Amygdala (tissue), 56 donors: ENCODE data around the gene ASPHD1.
A peak's percentile ranks its signal among the peaks of the same experiment; 100 is the strongest.
"Not testable (repeated sequence)": the region's sequence is repeated elsewhere in the genome, so short reads cannot be mapped to it uniquely, and the experiment has no call there.

Experiments used
- DNase-seq, 56 donors: peaks; one replicate each; lab custom pipeline; 2025; lab: John Stamatoyannopoulos, UW

The ASPHD1 gene

DNA sequence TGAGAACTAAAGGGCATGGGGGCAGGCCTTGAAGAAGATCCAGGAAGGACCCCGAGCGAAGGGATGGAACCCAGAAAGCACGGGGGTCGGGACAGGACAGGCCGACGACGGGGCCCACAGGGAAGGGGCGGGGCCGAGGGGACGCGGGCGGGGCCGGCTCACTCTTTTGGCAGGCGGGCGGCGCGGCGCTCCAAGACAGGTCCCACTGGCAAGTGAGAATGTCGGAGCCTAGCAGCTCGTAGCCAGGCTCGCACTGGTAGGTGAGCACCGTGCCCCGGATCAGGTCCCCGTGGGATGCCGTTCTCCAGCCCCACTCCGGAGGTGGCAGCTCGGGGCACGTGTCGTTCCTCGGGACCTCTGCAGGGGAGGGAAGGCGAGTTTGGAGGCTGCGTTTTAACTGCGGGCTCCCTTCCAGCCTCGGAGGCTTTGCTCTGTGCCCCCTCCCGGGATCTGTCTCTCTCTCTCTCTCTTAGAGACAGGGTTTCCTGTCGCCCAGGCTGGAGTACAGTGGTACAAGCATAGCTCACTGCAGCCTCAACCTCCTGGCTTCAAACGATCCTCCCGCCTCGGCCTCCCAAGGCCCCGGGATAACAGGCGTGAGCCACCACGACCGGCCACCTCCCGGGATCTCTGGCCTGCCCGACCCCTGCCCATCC is 23.6 kb upstream of the ASPHD1 start:
- peak in 1 of 56 donors; percentile 46 for DNase-seq

DNA sequence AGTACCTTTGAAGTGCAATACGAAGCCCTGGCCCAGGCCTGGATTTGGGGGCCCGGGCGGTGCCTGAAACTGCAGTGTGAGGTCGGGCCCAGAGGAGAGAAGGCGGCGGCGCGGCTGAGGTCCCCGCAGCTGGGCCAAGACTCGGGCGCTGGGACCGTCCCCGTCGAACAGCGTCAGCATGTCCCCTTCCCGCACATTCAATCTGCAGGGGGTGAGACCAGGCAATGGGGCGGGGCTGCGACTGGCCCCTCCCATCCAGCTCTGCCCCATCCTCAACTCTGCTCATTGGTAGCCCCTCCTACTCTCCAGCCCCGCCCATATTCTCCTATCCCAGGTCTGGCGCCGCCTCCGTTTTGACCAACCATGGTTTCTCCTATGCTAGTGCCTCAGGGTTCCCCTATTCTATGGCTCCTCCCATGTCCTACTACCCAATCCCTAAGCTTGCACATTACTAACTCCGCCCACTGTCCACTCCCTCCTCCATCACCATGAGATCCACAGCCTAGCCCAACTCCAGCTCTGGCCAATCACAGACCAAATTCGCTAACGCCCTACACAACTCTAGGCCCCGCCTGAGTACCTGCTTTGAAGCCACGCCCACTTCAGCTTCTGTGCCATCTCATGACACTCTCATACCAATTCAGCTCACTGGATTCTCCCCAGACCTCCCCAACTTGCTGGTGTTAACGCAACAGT is 22.9 kb upstream of the ASPHD1 start:
- DNase-seq, result peak in 13 of 56 donors; percentile 4 to 77 (median 25)

DNA sequence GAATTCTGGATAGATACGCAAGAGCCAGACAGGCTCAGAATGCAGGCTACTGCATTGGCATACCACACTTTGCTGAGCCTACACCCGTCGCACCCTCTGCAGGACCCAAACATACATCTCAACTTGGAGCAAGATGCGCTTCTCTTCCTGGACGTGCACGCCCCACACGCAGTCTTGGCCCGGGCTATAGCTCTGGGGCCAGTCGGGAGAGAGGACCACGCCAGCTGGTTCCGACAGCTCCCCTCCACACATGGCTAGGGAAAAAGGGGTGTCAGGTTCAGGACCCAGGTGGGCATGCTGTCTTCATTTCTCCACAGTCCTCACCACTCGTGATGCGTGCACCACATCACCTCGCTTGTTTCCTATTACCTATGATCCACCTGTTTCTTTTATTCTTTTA is 22.1 kb upstream of the ASPHD1 start:
- no peak for DNase-seq

DNA sequence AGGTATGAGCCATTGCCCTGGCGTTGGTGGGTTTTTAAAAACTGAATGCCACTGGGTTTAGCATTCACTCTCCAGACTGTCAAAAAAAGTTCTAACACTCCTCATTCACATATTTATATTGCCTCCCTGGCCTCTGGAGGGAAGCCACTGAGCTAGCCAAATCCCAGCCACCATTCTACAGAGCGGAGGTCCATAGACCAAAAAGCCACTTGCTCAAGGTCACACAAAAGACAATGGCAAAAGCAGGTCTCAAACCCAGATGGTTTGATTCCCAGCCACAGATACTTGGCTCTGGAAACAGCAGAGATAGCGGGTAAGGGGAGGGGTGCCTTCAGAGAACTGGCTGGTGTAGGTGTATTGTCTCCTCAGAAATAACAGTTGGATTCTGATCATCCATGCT is 19.2 kb upstream of the ASPHD1 start:
- no peak for DNase-seq

DNA sequence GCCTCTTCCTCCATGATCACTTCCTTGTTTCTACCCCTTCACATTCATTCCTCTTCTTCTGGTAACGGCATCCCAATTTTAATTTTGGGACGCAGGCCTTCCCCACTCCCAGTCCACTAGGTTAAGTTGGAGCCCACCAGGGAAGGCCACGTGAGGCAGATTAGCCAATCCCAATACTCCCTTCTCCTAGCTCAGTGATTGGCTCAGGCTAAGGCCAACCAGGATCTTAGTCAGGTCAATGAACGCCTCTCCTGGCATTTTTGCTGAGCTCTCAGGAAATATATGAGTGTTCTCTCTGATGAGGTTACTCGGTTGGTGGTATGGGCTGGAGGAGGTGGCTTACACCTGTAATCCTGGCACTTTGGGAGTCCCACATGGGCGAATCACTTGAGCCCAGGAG is 16.3 kb upstream of the ASPHD1 start:
- no peak for DNase-seq

DNA sequence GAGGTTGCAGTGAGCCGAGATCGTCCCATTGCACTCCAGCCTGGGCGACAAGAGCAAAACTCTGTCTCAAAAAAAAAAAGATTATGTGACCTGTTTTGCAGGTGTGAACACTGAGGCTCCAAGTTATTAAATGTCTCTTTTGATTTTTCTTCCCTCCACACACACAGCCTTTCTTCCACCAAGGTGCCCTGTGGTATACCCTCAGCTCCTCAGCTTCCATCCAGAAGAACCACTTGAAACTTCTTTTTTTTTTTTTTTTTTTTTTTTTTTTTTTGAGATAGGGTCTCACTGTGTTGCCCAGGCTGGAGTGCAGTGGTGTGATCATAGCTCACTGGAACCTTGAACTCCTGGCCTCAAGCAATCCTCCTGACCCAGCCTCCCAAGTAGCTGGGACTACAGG is 10.9 kb upstream of the ASPHD1 start:
- not testable (repeated sequence) for DNase-seq

DNA sequence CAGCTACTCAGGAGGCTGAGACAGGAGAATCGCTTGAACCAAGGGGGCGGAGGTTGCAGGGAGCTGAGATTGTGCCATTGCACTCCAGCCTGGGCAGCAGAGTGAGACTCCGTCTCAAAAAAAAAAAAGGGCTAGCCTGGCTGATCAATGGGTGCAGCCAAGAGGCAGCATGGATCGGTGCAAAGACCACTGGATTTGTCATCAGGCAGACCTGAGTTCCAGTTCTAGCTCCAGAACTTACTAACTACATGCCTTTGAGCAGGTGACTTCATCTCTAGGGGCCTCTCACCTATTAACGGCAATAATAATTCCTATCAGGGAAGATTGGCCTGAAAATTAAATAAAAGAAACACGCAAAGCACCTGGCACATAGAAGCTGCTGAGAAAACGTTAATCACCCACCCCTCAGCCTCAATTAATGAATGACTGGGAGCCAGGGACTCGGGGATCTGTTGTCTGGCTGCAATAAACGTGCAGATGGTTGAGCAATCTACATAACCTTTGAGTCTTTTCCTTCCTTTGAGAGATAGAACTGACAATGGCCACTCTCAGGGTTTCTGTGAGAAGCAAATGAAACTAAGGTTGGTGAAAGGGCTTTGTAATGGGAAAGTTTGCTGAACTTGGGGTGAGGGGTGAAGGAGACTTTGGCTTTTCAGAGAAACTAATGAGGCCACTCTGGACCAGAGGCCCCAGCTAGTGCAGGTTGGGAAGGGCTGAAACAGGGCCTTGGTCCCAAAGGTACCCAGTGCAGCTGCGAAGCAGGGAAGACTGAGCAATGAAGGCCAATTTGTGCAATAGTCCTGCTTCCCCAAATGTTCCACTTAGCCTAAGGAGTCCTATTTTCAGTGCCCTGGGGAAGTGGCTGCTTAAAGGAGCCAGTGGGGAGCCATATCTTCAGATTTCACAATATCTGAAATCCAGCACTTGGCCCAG is 8.5 kb upstream of the ASPHD1 start:
- no peak for DNase-seq

DNA sequence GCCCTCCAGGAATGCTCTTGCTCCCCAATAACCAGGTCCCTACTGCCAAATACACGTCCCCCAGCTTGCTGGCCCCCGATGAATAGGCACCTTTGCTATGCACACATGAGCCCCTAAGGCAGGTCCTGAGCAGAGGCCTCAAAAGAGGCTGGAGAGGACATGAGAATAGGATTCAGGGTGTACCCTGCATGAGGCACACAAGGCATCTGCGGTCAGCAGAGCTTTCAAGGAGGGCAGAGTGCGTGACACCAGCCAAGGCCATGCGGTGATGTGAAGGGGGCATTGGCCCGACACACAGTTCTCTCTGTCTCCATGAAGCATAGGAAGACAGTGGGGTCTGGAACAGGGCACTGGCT is 7.9 kb upstream of the ASPHD1 start:
- no peak for DNase-seq

DNA sequence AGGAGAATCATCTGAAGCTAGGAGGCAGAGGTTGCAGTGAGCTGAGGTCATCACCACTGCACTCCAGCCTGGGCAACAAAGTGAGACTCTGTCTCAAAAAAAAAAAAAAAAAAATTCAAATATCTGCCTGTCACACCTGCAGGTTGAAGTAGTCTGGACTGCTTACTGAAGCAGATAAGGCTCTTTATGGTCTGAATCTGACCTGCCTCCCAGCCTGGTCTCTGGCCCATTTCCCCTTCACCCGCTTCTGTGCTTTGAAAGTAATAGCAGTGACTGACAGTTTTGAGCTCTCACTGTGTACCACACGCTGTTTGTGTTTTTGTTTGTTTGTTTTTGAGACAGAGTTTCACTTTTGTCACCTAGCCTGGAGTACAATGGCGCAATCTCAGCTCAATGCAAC is 6.7 kb upstream of the ASPHD1 start:
- no peak for DNase-seq

DNA sequence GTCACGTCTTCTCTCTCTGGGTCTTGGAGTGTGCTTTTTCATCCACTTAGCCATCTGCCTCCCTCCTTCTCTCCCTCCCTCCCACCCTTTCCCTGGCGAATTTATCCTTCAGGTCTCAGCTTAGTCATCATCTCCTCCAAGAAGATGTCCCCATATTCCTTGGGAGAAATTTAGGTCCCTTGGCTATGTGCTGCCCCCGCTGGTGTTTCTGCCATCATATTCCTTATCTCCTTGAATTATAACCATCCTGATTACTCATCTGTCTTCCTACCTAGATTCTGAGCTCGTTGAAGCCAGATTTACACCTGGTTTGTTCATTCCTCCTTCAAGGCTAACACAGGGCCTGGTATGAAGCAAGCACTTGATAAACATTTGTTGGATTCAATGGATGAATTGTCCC is 5.9 kb upstream of the ASPHD1 start:
- no peak for DNase-seq

DNA sequence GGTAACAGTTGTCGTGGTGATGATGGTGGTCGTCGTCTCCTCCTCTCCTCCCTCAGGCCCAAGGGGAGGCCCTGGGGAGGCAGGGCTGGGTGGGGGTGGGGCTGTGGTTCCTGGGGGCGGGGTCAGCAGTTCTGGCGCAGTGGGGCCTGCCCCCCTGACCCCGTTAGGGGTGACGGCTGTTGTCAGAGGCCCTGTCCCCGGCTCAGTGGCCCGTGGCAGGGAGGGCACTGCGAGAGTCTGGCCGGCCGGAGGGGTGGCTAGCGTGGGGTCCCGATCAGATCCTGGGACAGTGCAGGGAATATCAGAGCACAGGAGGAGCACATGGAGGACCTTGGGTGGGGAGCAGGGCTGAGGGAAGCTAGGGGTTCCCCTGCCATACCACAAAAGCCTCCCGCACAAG is 3.4 kb upstream of the ASPHD1 start:
- no peak for DNase-seq

DNA sequence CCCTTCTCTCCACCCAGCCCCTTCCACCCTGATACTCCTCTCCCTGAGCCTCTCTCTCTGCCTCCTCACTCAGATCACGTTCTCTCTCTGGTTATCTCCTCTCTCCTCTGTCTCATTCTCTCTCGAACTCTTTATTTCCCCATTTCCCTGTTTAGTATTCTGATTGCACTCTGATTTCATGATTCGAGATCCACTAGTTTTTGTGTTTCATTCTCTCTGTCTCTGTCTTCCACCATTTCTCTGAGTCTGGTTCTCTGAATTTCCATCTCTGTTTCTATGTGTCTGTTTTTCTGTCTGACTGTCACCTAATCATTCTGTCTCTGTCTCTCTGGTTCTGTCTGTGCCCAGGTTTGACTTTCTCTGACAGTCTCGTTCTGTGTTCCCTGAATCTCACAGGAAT is 3.0 kb upstream of the ASPHD1 start:
- no peak for DNase-seq

DNA sequence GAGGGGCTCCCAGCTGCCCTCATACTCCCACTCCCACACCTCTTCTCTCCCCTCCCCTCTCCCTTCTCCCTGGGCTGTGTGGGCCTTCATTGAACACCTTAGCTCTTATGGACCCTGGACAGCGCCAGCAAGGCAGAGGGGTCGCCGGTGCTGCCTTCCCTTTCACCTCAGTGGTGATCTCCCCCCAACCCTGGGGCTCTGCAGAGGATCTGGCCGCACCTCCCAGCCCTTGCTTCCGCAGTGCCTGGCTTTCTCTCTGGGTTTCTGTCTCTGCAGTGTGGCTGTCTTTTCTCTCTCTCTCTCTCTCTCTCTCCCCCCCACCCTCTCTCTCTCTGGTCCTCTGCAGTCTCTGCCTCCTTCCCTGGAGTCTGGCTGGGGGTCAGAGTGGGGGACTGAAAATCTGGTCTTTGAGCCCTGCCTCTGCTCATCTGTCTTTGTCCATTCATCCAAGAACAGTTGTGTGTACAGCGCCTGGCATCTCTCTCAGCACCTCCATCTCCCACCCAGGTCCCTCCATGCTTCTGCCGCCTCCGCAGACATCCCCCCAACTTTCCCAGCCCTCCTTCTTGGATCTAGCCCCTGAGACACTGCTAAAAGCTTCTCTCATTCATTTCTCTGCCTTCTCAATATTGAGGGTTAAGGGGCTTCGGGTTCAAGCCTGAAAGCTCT is 2.0 kb upstream of the ASPHD1 start:
- no peak for DNase-seq

DNA sequence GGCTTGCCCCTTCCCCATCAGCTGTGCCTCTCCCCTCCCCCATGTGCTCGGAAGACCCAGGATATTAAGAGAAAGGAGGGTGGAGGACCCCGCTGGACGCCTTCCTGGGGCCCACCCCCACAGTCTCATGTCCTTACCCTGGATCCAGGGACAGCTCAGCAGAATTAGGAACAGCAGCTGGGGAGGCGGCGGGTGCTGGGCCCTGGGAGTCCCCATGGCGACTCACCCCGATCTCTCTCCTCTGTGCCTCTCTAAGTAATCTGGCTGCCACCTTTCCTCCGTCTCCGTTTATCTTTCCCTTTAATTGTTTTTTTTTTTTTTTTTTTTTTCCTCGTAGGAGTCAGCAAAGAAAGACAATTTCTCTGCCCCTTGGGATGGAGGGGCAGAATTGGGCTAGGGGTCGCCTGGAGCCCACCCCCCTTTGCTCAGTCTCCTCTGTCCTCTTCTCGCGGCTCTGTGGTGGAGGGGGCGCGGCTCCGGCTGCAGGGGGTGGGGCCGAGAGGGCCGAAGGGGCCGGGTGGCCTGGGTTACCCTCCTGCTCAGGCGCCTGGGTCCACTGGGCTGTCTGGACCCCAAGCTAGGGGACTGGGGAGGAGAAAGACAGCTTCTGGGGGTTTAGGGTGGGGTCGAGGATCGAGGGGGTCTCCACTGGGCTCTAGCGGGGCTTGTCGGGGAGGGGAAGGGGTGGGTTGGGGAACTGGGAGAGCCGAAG is 1.3 kb upstream of the ASPHD1 start:
- DNase-seq, result peak in 3 of 56 donors; percentile 44 to 54 (median 50)

DNA sequence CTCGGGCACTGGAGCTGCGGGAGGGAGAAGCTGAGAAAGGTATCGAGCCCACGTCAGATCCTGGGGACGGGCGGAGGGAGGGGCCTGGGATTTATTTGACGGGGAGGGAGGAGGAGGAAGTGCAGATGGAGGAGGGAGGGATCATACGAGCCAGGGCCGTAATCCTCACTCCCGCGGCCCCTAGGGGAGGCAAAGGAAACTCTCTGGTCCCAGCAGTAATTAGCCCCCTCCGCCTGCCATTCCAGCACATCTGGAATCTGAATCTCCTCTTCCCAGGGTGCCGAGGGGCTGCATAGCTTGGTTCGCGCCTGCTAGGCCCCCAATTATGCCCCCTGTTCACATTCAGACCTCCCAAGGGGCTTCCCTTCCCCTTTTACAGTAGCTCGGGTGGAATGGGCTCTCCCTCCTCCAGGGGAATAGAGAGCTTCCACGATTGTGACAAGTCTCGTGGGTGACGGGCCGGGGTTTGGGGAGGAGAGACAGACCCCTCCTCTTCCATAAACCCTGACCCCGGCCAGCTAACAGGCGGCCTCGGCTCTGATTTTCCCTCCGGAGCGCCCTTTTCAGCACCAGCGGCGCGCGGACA is 679 bp upstream of the ASPHD1 start, which contains the start of gene SEZ6L2:
SEZ6L2 (minus strand) TSS at position 35 of the 586 bp plus-strand sequence. CDS start 531 bp downstream, outside the sequence.
- DNase-seq, result peak in 53 of 56 donors; percentile 23 to 85 (median 65)

DNA sequence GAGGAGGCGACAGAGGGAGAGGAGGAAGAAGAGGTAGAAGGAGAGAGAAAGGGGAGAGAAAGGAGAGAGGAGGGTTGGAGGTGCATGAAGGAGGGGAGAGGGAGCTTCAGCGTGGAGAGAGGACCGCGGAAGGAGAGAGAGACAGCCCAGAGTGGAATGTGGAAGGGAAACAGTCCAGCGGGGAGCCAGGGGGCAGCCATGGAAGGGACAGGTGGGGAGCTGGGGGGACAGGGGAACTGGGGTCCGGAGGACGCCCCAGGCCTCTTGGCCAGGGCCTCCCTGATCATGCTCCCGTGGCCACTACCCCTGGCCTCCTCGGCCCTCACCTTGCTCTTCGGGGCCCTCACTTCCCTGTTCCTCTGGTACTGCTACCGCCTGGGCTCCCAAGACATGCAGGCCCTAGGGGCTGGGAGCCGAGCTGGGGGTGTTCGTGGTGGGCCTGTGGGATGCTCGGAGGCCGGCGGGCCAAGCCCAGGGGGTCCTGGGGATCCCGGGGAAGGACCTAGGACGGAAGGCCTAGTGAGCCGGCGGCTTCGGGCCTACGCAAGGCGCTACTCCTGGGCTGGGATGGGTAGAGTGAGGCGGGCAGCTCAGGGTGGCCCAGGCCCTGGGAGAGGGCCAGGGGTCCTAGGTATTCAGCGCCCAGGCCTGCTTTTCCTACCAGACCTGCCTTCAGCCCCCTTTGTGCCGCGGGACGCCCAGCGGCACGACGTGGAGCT is 759 bp downstream of the ASPHD1 start:
- no peak for DNase-seq

DNA sequence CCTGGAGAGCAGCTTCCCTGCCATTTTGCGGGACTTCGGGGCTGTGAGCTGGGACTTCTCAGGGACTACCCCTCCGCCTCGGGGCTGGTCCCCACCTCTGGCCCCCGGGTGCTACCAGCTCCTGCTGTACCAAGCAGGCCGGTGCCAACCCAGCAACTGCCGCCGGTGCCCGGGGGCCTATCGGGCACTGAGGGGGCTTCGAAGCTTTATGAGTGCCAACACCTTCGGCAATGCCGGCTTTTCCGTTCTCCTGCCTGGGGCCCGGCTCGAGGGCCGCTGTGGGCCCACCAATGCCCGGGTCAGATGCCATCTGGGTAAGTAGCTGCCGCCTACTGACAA is 1.3 kb downstream of the ASPHD1 start:
- no peak for DNase-seq

DNA sequence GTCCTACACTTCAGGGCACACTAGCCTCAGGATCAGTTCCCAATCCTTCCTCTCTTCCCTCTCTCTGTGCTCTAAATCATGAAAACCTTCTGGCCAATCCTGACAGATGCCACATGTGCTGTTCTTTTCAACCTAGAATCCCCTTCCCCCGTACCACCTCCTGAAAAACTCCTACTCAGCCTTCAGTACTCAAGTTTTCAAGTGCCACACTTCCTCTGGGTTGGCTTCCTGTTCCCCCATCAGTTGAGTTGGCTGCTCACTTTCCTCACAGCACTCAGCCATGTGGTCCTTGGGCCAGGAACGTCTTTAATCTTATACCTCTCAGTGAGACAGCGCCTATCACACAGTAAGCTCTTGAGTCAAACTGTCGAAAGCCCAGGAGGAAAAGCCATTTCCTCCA is 3.3 kb downstream of the ASPHD1 start:
- DNase-seq, result no peak

DNA sequence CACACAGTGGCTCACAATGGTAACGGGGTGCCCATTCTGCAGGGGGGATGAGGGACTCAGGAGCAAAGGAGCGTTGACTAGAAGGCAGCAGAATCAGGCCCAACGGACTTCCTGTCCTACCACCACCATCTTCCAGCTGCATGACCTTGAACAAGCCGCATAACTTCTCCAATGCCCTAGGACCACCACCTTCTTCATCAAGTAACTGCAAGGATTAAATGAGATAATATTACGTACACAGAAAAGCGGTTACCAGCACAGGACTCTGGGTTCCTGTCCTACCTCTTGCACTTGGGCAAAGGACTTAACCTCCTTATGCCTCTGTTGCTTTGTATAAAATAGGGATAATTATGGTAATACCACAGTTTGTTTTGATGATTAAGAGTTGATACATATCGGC is 4.7 kb downstream of the ASPHD1 start:
- DNase-seq, result no peak
